CD4-positive, alpha-beta memory T cell (primary cell): ENCODE results near the gene CYP26B1. TPM values are rescaled to one million over a fixed set of nuclear protein-coding genes. Genes with fewer than 3 reads are reported as not detected.
A peak's percentile ranks its signal among the peaks of the same experiment; 100 is the strongest.

Experiments used
- CTCF ChIA-PET: fragments of 350-600 bp; sonication (Branson Sonifier 250); formaldehyde crosslinking; loops from one replicate; lab custom pipeline; 2021; ENCODE audit warnings: inconsistent platforms; ENCODE audit not compliant: partially characterized antibody; lab: Charles Lee
- POLR2A ChIA-PET: fragments of 350-600 bp; sonication (Branson Sonifier 250); formaldehyde crosslinking; loops from one replicate; lab custom pipeline; 2021; ENCODE audit not compliant: partially characterized antibody; lab: Charles Lee
- DNase-seq, 5 donors: peaks; one replicate each; pipeline versions ENCODE4 v3.0.0 to v3.0.0-alpha.2; 2020 to 2022; ENCODE audit warnings: mixed read lengths in 1 of 5
- H3K27ac ChIP-seq: one replicate; pipeline ENCODE4 v1.7.0; 2013; ENCODE audit warnings: low read depth, low read length
- H3K27me3 ChIP-seq: 2 replicates; pipeline ENCODE4 v1.7.0; 2013; ENCODE audit warnings: mild to moderate bottlenecking, low read length, moderate library complexity; ENCODE audit not compliant: insufficient read depth
- H3K36me3 ChIP-seq: 2 replicates; pipeline ENCODE4 v1.7.0; 2013; ENCODE audit warnings: mild to moderate bottlenecking, low read length, moderate library complexity; ENCODE audit not compliant: insufficient read depth
- H3K4me1 ChIP-seq: 2 replicates; pipeline ENCODE4 v1.7.0; 2013; ENCODE audit warnings: mild to moderate bottlenecking, low read length, moderate library complexity; ENCODE audit not compliant: insufficient read depth
- H3K4me3 ChIP-seq, 2 donors: one replicate each; pipeline ENCODE4 v1.7.0; 2013; ENCODE audit warnings: low read length in 2 of 2, mild to moderate bottlenecking in 1 of 2
- H3K9me3 ChIP-seq, 2 donors: one replicate each; pipeline ENCODE4 v1.7.0; 2013; ENCODE audit warnings: low read length in 2 of 2, control low read depth in 1 of 2; ENCODE audit not compliant: control insufficient read depth in 1 of 2
- H3K27ac Mint-ChIP-seq, 7 donors: one replicate each; pipeline ENCODE4 v1.8.0; 2020 to 2021; ENCODE audit warnings: mixed read lengths in 7 of 7, mild to moderate bottlenecking in 6 of 7, inconsistent platforms in 3 of 7, moderate library complexity in 3 of 7
- H3K27me3 Mint-ChIP-seq, 2 donors: one replicate each; pipeline ENCODE4 v1.8.0; 2020 to 2021; ENCODE audit warnings: mixed read lengths in 2 of 2
- H3K36me3 Mint-ChIP-seq, 2 donors: one replicate each; pipeline ENCODE4 v1.8.0; 2020 to 2021; ENCODE audit warnings: mixed read lengths in 2 of 2, inconsistent platforms in 1 of 2, mild to moderate bottlenecking in 1 of 2
- H3K4me1 Mint-ChIP-seq, 4 donors: one replicate each; pipeline ENCODE4 v1.8.0; 2020 to 2021; ENCODE audit warnings: mixed read lengths in 4 of 4, mild to moderate bottlenecking in 1 of 4
- H3K4me3 Mint-ChIP-seq, 8 donors: one replicate each; pipeline ENCODE4 v1.8.0; 2020 to 2021; ENCODE audit warnings: mixed read lengths in 8 of 8, mild to moderate bottlenecking in 7 of 8, moderate library complexity in 6 of 8, inconsistent platforms in 3 of 8
- H3K9me3 Mint-ChIP-seq, 8 donors: one replicate each; pipeline ENCODE4 v1.8.0; 2020 to 2021; ENCODE audit warnings: mixed read lengths in 8 of 8, mild to moderate bottlenecking in 5 of 8, inconsistent platforms in 3 of 8, moderate library complexity in 1 of 8
- intact Hi-C: fragments of 100-400 bp; cut with micrococcal nuclease; formaldehyde crosslinking; loops from one replicate; pipeline ENCODE4 v1.15.1; 2023
- polyA plus RNA-seq, 2 donors: library from polyadenylated mRNA; unstranded; fragments of 300-500 nt; fragmentation: Illumina TruSeq; gene quantifications; one replicate each; pipeline ENCODE4 v1.2.3, GENCODE V29; 2021
- total RNA-seq, 2 experiments: library from RNA; stranded (reverse); gene quantifications; one replicate each; pipeline ENCODE4 v1.2.3, GENCODE V29; 2021

The CYP26B1 gene
- total and polyA plus RNA-seq, 4 experiments from 2014 or later = not detected

DNA sequence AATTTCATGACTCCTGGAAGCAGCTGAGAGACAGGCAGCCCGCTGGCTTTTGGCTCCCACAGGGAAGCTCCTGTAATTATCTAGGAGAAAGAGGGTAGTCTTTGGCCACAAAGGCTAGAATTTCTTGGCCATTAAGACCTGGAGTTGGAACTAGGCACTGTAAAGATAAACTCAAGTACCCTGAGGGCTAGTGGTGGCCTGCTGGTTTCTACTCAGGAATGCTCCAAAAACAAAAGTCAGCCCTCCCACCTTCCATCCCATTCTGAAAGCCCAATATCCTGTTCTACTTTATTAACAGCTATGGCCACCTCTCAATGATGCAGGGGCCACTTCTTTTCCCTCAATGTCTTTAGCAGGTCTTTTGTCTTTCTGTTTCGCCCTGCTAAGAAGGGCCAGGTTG lies 34.0 kb upstream of the CYP26B1 start:
- DNase-seq = no peak
- Histone ChIP-seq H3K27me3 (no peaks in the 10 kb centered on the region), H3K9me3 (no peaks in the 10 kb centered on the region), H3K27ac (no peak overlapping the region), H3K4me1 (no peaks in the 10 kb centered on the region), H3K4me3 (no peak overlapping the region), H3K36me3 (no peaks in the 10 kb centered on the region)
- CTCF ChIA-PET = interaction anchor here (1.3 kb wide), 1 partner anchor 32 kb away, joined by 3 read pairs; no protein-coding TSS in a partner anchor
- H3K36me3 Mint-ChIP-seq = peaks cover 39 to 52% of the 10 kb centered on the region in 2 donors
- H3K27ac Mint-ChIP-seq = no peak overlapping the region
- intact Hi-C loops = no loop called here
- no peaks in the 10 kb centered on the region for H3K4me1 Mint-ChIP-seq
- no peaks in the 10 kb centered on the region for H3K27me3 Mint-ChIP-seq
- POLR2A ChIA-PET = no interaction called here
- no peak overlapping the region for H3K4me3 Mint-ChIP-seq
- H3K9me3 Mint-ChIP-seq = peaks cover 0 to 2% (median 0%) of the 10 kb centered on the region in 8 donors

GRCh38 chr2:72180351-72180750 lies 32.7 kb upstream of the CYP26B1 start:
- intact Hi-C loops = no loop called here
- no peaks in the 10 kb centered on the region for H3K36me3 ChIP-seq
- no peaks in the 10 kb centered on the region for H3K4me1 ChIP-seq
- H3K36me3 Mint-ChIP-seq = peaks cover 38 to 59% of the 10 kb centered on the region in 2 donors
- H3K27ac Mint-ChIP-seq = no peak overlapping the region
- no peak overlapping the region for H3K4me3 Mint-ChIP-seq
- H3K27me3 Mint-ChIP-seq = no peaks in the 10 kb centered on the region
- ChIA-PET POLR2A (no interaction called here), CTCF (interaction anchor here (1.3 kb wide), 1 partner anchor 31 kb away, joined by 3 read pairs; no protein-coding TSS in a partner anchor)
- H3K9me3 Mint-ChIP-seq = no peaks in the 10 kb centered on the region
- no peaks in the 10 kb centered on the region for H3K9me3 ChIP-seq
- no peaks in the 10 kb centered on the region for H3K27me3 ChIP-seq
- no peaks in the 10 kb centered on the region for H3K4me1 Mint-ChIP-seq
- DNase-seq = no peak
- no peak overlapping the region for H3K27ac ChIP-seq
- no peak overlapping the region for H3K4me3 ChIP-seq

GRCh38 chr2:72178551-72178950 lies 30.9 kb upstream of the CYP26B1 start:
- Histone ChIP-seq H3K27ac (no peak overlapping the region), H3K9me3 (no peaks in the 10 kb centered on the region), H3K4me1 (no peaks in the 10 kb centered on the region), H3K36me3 (no peaks in the 10 kb centered on the region), H3K4me3 (no peak overlapping the region), H3K27me3 (no peaks in the 10 kb centered on the region)
- Mint-ChIP-seq H3K4me1 (no peaks in the 10 kb centered on the region), H3K27ac (no peak overlapping the region), H3K9me3 (no peaks in the 10 kb centered on the region), H3K36me3 (peaks cover 40 to 57% of the 10 kb centered on the region in 2 donors), H3K4me3 (no peak overlapping the region), H3K27me3 (no peaks in the 10 kb centered on the region)
- CTCF ChIA-PET = no interaction called here
- POLR2A ChIA-PET = no interaction called here
- intact Hi-C loops = no loop called here
- DNase-seq = no peak

DNA sequence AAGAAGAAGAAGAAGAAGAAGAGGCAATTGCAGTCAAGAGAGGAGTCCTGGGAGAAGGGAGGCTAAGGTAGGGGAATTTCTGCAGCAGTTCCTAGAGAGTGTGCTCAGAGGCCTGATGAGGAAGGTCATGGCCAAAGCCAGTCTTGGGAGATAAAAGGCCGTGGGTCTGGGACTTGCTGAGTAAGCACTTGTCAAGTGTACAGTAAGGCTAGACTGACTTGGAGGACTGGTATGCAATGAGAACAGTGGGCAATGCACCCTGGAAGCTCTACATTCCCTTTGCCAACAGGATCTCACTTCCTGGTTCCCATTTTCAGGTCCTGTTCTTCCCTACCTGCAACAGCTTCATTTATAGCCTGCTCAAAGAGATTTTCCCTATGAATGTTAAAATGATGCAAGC lies 28.6 kb upstream of the CYP26B1 start:
- H3K27me3 Mint-ChIP-seq = no peaks in the 10 kb centered on the region
- H3K9me3 Mint-ChIP-seq = no peaks in the 10 kb centered on the region
- intact Hi-C loops = no loop called here
- no peak overlapping the region for H3K27ac Mint-ChIP-seq
- H3K4me1 Mint-ChIP-seq = no peaks in the 10 kb centered on the region
- ChIA-PET POLR2A (no interaction called here), CTCF (no interaction called here)
- Histone ChIP-seq H3K27me3 (no peaks in the 10 kb centered on the region), H3K36me3 (no peaks in the 10 kb centered on the region), H3K4me3 (no peak overlapping the region), H3K27ac (no peak overlapping the region), H3K9me3 (no peaks in the 10 kb centered on the region), H3K4me1 (no peaks in the 10 kb centered on the region)
- no peak for DNase-seq
- no peak overlapping the region for H3K4me3 Mint-ChIP-seq
- peaks cover 35 to 46% of the 10 kb centered on the region in 2 donors for H3K36me3 Mint-ChIP-seq

GRCh38 chr2:72175636-72176035 lies 28.0 kb upstream of the CYP26B1 start:
- no peaks in the 10 kb centered on the region for H3K27me3 ChIP-seq
- no peaks in the 10 kb centered on the region for H3K36me3 ChIP-seq
- H3K9me3 ChIP-seq = no peaks in the 10 kb centered on the region
- peak overlapping the region in 1 of 8 donors; percentile 8 for H3K4me3 Mint-ChIP-seq
- no peaks in the 10 kb centered on the region for H3K27me3 Mint-ChIP-seq
- intact Hi-C loops = no loop called here
- no peaks in the 10 kb centered on the region for H3K4me1 ChIP-seq
- no peak overlapping the region for H3K27ac Mint-ChIP-seq
- H3K4me3 ChIP-seq = no peak overlapping the region
- H3K9me3 Mint-ChIP-seq = no peaks in the 10 kb centered on the region
- H3K4me1 Mint-ChIP-seq = no peaks in the 10 kb centered on the region
- no peak for DNase-seq
- ChIA-PET CTCF (no interaction called here), POLR2A (no interaction called here)
- H3K36me3 Mint-ChIP-seq = peaks cover 35 to 46% of the 10 kb centered on the region in 2 donors
- no peak overlapping the region for H3K27ac ChIP-seq

GRCh38 chr2:72173640-72174321 lies 26.1 kb upstream of the CYP26B1 start:
- H3K27me3 ChIP-seq = no peaks in the 10 kb centered on the region
- CTCF ChIA-PET = no interaction called here
- Mint-ChIP-seq H3K4me1 (no peaks in the 10 kb centered on the region), H3K27me3 (no peaks in the 10 kb centered on the region), H3K4me3 (no peak overlapping the region), H3K9me3 (peaks cover 0 to 3% (median 0%) of the 10 kb centered on the region in 8 donors), H3K36me3 (peaks cover 25 to 35% of the 10 kb centered on the region in 2 donors), H3K27ac (peak overlapping the region in 1 of 7 donors; percentile 43)
- no peak overlapping the region for H3K27ac ChIP-seq
- POLR2A ChIA-PET = no interaction called here
- no peaks in the 10 kb centered on the region for H3K4me1 ChIP-seq
- no peak for DNase-seq
- intact Hi-C loops = no loop called here
- no peaks in the 10 kb centered on the region for H3K36me3 ChIP-seq
- H3K4me3 ChIP-seq = no peak overlapping the region
- H3K9me3 ChIP-seq = no peaks in the 10 kb centered on the region

GRCh38 chr2:72172478-72172877 lies 24.8 kb upstream of the CYP26B1 start:
- Histone ChIP-seq H3K27ac (no peak overlapping the region), H3K27me3 (no peaks in the 10 kb centered on the region), H3K4me1 (no peaks in the 10 kb centered on the region), H3K4me3 (no peak overlapping the region), H3K36me3 (no peaks in the 10 kb centered on the region), H3K9me3 (no peaks in the 10 kb centered on the region)
- peaks cover 12 to 22% of the 10 kb centered on the region in 2 donors for H3K36me3 Mint-ChIP-seq
- H3K9me3 Mint-ChIP-seq = peaks cover 0 to 3% (median 0%) of the 10 kb centered on the region in 8 donors
- CTCF ChIA-PET = no interaction called here
- POLR2A ChIA-PET = no interaction called here
- no peak overlapping the region for H3K27ac Mint-ChIP-seq
- H3K27me3 Mint-ChIP-seq = no peaks in the 10 kb centered on the region
- H3K4me3 Mint-ChIP-seq = no peak overlapping the region
- no peaks in the 10 kb centered on the region for H3K4me1 Mint-ChIP-seq
- intact Hi-C loops = no loop called here
- no peak for DNase-seq
